WERI-Rb-1 (cell line): ENCODE results near the gene NRARP.

Experiments
- DNase-seq: peaks from one replicate; pipeline ENCODE4 v3.0.0-alpha.2; 2020
- H3K27ac ChIP-seq: fragments of 250-450 bp; sonication (Bioruptor Pico); 2 replicates; pipeline ENCODE4 v1.5.1; 2020; ENCODE audit warnings: mild to moderate bottlenecking, moderate library complexity
- H3K27me3 ChIP-seq: fragments of 250-450 bp; sonication (Bioruptor Pico); 2 replicates; pipeline ENCODE4 v1.5.1; 2021; ENCODE audit warnings: mild to moderate bottlenecking, low read depth, moderate library complexity; ENCODE audit not compliant: insufficient read depth, severe bottlenecking
- H3K36me3 ChIP-seq: fragments of 250-450 bp; sonication (Bioruptor Pico); 2 replicates; pipeline ENCODE4 v1.5.1; 2020; ENCODE audit warnings: mild to moderate bottlenecking, moderate library complexity
- H3K4me3 ChIP-seq: 2 replicates; pipeline ENCODE4 v1.5.1; 2011; ENCODE audit warnings: low read depth, mild to moderate bottlenecking, control low read depth, low read length
- H3K9me3 ChIP-seq: fragments of 250-450 bp; sonication (Bioruptor Pico); 2 replicates; pipeline ENCODE4 v1.5.1; 2021; ENCODE audit warnings: mild to moderate bottlenecking, moderate library complexity; ENCODE audit not compliant: severe bottlenecking
- TF ChIP-seq, protein P1 (sequence below): IDR thresholded peaks from 2 replicates; pipeline ENCODE4 v1.5.1; 2011; ENCODE audit warnings: low read depth, mild to moderate bottlenecking, control low read depth, inconsistent platforms, low read length

NRARP gene

DNA sequence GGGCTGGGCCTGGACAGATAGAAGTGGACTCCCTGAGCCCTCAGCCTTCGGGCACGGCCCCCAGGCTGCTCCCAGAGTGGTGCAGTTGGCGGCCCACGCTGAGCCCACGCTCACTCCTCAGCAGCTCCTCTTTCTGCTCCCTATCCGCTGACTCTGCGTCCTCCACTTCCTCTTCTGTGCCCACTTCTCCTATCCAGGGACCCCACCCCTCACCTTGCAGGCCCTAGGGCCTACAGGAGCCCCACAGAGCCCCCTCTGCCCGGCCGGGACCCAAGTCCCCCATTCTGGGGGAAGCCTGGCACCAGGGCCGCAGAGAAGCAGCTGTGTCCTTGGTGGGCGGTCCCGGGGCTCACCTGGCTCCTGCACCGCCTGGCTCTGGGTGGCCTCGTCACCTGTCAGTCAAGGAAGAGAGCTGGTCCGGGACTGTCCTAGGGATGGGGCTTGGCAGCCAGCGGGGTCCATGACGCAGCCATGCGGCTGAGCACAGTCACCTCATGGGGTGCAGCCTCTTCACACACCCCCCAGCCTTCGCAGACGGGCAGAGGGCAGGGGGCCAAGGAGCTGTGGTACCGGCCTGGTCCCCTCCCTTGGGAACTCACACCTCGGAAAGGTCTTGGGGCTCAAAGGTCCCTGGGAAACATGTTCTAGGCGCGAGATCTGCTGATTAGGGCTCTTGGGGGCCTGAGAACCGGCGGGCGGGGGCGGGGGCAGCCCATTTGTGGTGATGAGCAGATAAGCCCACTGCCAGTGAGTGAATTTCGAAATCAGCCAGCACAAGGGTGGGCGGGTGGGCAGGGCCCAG, 5.4 kb upstream of the NRARP start:
- DNase-seq: peak; percentile 12
- no peaks in the 10 kb centered on the region for H3K36me3 ChIP-seq
- H3K27ac ChIP-seq: no peak overlapping the region
- TF ChIP-seq, protein P1, sequence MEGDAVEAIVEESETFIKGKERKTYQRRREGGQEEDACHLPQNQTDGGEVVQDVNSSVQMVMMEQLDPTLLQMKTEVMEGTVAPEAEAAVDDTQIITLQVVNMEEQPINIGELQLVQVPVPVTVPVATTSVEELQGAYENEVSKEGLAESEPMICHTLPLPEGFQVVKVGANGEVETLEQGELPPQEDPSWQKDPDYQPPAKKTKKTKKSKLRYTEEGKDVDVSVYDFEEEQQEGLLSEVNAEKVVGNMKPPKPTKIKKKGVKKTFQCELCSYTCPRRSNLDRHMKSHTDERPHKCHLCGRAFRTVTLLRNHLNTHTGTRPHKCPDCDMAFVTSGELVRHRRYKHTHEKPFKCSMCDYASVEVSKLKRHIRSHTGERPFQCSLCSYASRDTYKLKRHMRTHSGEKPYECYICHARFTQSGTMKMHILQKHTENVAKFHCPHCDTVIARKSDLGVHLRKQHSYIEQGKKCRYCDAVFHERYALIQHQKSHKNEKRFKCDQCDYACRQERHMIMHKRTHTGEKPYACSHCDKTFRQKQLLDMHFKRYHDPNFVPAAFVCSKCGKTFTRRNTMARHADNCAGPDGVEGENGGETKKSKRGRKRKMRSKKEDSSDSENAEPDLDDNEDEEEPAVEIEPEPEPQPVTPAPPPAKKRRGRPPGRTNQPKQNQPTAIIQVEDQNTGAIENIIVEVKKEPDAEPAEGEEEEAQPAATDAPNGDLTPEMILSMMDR: no peak
- no peaks in the 10 kb centered on the region for H3K9me3 ChIP-seq
- no peaks in the 10 kb centered on the region for H3K27me3 ChIP-seq
- no peak overlapping the region for H3K4me3 ChIP-seq

DNA sequence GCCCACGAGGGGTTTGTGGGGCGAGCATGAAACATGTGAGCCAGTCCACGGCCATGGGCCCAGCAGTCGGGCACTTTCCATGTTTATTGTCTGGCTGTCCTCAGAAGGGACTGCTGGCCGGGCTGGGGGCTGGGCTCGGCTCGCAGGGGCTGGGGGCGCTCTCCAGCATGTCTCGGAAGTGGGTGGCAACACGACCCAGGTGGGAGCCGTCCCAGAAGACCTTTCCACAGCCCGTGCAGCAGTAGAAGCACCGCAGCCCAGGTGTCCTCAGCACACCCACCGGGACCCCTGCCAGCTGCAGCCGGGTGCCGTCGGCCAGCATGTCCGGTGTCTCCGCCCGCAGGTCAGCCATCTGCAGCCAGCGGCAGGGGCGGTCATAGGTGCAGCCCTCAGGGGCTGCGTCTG, 4.8 kb upstream of the NRARP start:
- H3K27ac ChIP-seq: no peak overlapping the region; the same call in 1 of the 2 replicates
- no peak for DNase-seq
- H3K9me3 ChIP-seq: no peaks in the 10 kb centered on the region
- H3K27me3 ChIP-seq: no peaks in the 10 kb centered on the region
- no peak overlapping the region for H3K4me3 ChIP-seq
- no peaks in the 10 kb centered on the region for H3K36me3 ChIP-seq
- TF ChIP-seq, protein P1: no peak

DNA sequence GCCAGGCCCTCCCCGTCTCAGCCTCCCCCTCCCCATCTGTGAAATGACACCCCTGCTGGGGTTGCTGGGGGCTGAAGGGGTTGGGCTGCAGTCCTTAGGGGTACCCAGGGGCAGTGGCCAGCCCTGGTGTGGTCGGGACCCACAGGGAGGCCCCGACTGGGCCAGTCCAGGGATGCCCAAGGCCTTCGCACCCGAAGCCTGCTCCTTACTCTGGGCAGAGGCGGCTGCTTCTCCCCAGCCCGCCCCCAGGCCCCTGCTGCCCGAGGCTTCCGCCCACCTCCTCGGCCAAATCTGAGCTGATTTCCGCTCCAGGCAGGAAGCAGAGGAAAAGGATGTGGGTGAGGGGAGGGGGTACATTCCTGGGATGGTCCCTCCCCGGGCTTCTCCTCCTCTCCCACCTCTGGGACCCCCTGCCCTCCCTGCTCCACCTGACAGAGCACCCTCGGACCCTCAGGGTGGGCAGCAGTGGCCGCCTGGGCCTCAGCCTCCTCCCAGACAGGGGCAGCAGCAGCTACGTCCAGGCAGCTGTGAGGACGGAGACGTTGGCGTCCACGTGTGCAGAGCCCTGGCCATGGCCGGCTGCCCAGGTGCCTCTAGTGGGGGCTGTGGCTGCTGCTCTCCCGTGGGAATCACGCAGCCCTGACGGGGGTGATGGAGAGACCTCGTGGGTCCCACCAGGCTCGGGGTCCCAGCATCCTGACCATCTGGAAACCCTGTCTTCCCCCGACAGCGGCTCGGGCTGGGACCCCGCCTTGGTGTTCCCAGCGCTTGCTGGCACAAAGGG, 4.2 kb upstream of the NRARP start:
- DNase-seq: peak; percentile 11
- H3K27ac ChIP-seq: peak overlapping the region; percentile 93
- H3K27me3 ChIP-seq: no peaks in the 10 kb centered on the region
- H3K9me3 ChIP-seq: no peaks in the 10 kb centered on the region
- H3K36me3 ChIP-seq: no peaks in the 10 kb centered on the region
- H3K4me3 ChIP-seq: no peak overlapping the region
- TF ChIP-seq, protein P1: no peak

DNA sequence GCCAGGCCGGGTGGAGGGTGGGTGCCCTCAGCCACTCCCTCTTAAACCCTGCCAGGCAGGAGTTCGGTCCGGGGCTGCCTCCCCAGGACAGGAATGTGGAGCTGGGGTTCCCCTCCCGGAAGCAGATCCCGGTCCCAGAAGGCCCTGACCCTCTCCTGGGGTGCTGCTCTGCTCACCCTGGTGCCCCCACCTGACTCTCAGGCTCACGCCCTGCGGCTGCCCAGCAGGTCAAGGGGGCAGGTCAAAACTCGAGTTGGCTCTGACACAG, 3.7 kb upstream of the NRARP start:
- Histone ChIP-seq H3K4me3 (peak overlapping the region; percentile 44), H3K9me3 (no peaks in the 10 kb centered on the region), H3K27me3 (no peaks in the 10 kb centered on the region), H3K36me3 (no peaks in the 10 kb centered on the region), H3K27ac (peak overlapping the region; percentile 93)
- TF ChIP-seq, protein P1: no peak
- no peak for DNase-seq

DNA sequence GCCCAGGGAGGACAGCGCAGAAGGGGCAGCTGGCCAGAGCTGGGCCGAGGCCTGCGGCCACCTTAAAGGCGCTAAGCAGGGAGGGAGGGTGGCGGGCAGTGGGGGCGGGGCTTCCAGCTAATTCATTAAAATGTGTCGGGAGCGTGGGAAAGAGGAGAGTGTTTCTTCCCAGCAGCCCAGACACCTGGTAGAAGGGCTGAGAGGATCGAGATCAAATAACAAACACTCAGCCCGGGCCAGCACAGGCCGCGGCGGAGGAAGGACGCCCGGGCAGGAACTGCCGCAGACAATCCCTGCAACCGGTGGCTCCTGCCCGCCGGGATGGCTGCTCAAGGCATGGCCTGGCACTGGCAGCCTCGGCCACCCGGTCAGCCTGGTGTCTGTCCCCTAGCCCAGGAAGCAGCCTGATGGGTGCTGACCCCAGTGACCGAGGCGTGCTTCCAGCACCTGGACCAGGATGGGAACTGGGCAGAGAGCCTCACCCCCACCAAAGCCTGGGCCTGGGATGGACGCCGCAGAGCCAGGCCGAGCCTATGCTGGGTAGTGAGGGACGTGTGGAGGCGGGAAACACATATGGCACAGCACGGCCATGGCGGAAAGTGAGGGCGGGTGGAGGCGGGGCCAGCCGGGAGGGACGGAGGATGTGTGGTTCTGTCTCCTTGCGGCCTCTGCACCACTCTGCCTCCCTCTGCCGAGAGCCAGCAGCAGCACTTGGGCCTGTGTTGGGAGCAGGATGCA, 3.2 kb upstream of the NRARP start:
- peak overlapping the region; percentile 44 for H3K4me3 ChIP-seq
- TF ChIP-seq, protein P1: peak; percentile 58

More for the DNA sequence above, 3.2 kb upstream of the NRARP start:
- H3K36me3 ChIP-seq: no peaks in the 10 kb centered on the region
- peak overlapping the region; percentile 93 for H3K27ac ChIP-seq
- no peaks in the 10 kb centered on the region for H3K27me3 ChIP-seq
- no peaks in the 10 kb centered on the region for H3K9me3 ChIP-seq
- peak; percentile 92 for DNase-seq
